HG02763 (cell line): Measurements from ENCODE around the gene GPR161.
A peak's percentile ranks its signal among the peaks of the same experiment; 100 is the strongest.

Experiments used
- ATAC-seq: cut with Tn5 transposase; IDR thresholded peaks from one replicate; pipeline ENCODE4 v1.9.1; 2021; ENCODE audit warnings: mild to moderate bottlenecking, moderate library complexity; ENCODE audit not compliant: unreplicated experiment

Gene GPR161

DNA sequence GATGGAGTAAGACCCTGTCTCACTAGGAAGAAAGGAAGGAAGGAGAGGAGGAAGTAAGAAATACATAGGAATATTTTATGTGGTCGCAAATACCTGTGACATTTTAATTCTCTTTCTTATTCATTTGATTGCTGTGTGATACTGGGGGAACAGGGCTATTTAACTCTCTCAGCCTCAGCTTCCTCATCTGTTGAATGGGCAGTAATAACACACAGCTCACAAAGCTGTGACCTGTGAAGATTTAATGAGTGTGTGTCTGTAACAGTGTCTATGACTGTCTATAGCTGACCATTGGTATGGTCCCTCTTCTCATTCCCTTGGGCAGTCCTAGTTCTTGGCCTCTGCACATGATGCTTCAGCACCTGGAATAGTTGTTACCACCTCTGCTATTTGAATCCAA, 13.6 kb upstream of the GPR161 start:
- ATAC-seq, result no peak

- no peak for ATAC-seq
Measured at GRCh38 chr1:168148916-168149315, 12.2 kb upstream of the GPR161 start.

DNA sequence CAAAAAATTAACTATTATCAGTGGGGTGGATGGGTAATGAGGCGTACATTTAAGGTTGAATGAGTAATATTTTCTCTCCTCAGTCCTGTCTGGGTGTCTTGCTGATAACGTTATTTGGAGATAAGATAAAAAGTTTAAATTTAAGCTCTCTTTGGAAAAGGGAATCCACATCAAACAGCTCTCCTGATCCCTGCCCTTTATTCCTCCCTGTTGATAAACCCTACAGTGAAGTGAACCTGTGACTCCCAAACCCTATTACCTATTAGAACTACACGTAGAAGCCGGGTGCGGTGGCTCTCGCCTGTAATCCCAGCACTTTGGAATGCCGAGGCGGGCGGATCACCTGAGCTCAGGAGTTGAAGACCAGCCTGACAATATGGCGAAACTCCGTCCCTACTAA, 9.9 kb upstream of the GPR161 start:
- ATAC-seq, result no peak

- ATAC-seq, result no peak
Measured at GRCh38 chr1:168146160-168146539, 9.4 kb upstream of the GPR161 start.

GRCh38 chr1:168145184-168146159, 8.7 kb upstream of the GPR161 start:
- peak; percentile 90 for ATAC-seq

- ATAC-seq, result no peak
Measured at GRCh38 chr1:168141871-168142385, 5.2 kb upstream of the GPR161 start.

- ATAC-seq, result no peak
Measured at GRCh38 chr1:168139070-168139469, 2.3 kb upstream of the GPR161 start.

DNA sequence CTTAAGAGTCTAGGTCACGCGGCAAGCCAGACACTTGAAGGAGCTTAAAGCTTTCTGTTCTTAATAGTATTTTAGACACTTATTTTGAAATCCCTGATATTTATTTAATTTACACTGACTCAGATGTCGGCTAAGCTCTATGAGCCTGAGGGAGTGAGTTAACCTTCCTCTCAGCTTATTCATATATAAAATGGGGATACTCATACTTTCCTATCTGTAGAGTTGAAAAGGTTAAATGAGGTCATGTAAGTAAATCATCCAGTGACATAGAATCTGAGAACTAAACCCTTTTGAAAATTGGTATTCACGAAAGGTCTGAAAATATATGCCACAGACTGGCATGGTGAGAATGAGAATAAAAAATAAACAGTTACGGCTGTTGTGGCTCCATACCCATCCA, 1.4 kb upstream of the GPR161 start:
- ATAC-seq, result no peak

DNA sequence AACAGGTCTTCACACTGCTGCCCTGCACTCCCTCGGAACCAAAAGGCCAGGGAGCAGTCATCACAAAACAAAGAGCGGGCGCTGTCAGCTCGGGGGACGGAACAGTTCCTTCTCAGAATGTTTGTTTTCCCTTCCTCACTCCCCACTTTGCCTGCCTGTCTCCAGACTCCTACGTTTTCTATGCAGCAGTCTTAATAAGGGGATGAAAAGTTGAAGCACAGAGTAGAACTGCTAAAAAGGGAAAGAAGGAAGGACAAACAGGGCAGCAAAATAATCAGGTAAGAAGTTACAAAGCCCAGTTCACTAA, 738 bp upstream of the GPR161 start:
- no peak for ATAC-seq

GRCh38 chr1:168135921-168136708, 615 bp downstream of the GPR161 start:
- ATAC-seq, result no peak

- ATAC-seq, result no peak
Measured at GRCh38 chr1:168135116-168135920, 1.4 kb downstream of the GPR161 start.

- ATAC-seq, result no peak
Measured at GRCh38 chr1:168134642-168135041, 2.1 kb downstream of the GPR161 start.

DNA sequence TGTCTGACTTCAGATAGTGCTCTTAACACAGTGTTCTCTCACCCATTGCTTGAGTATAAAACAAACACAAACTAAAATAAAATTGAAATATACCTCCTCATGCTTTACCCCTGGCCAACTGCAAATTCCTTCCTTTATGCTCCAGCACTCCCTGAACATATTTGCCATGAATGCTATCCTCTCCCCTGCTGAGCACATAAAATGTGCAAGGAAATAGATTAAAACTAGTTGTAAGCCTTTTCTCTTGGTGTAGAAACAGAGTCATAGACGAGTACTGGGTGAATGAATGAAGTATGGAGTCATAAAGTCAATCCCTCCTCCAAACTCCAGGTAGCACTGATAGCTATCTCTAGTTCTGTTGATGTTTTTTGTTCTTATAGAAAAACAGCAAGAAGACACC, 2.6 kb downstream of the GPR161 start:
- no peak for ATAC-seq

GRCh38 chr1:168129933-168130332, 6.8 kb downstream of the GPR161 start:
- ATAC-seq, result no peak

- no peak for ATAC-seq
Measured at GRCh38 chr1:168127503-168127902, 9.2 kb downstream of the GPR161 start.

GRCh38 chr1:168125051-168125450, 11.7 kb downstream of the GPR161 start:
- ATAC-seq, result no peak

DNA sequence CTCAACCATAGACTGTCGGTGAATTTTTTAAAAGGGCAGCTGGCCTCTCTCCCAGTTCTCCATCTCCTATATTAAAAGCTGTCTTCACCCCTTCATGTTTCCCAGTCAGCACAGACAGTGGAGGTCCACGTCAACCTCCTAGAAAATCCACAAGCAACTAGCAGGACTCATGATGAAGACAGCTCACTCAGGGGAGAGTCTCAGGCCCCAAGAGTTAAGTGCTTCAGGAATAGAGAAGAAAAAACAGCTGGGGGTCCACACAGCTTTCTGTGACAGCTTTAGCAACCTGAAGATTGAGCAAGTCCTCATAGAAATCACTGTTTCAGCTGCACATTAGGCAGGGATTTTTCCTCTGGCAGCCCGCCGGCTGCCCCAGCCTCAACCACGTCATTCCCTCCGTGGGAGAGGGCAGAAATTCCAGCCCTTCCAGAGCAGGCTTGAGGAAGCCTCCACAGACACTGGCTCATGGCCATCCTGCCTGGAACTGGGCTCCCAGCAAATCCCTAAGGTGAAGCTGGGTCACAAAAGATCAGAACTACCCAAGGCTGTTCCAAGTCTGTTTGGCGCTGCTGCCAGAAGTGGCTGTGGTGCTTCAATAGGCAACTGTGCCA, 15.2 kb downstream of the GPR161 start:
- no peak for ATAC-seq

GRCh38 chr1:168119750-168120149, 17.0 kb downstream of the GPR161 start:
- ATAC-seq, result no peak

DNA sequence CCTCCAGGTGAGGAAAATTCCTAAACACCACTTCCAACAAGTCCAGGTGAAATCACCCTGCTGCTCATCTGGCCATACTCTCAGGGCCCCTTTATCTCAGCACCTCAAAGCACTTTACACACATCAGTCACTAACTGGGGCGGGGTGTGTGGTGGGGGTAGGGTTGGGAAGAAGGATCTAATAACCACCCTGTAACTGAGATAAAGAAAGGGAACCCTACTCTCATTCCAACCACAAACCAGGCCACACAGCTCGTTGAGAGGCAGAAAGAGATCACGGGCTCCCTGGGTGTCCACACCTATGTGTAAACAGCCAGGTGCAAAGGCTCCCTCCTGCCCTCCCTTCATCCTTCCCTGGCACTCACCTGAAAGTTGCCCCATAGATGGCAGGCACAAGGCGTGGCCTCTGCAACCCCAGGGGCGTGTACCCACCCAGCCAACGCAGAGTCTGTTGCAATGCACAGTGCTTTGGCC, 20.4 kb downstream of the GPR161 start:
- no peak for ATAC-seq

GRCh38 chr1:168114845-168115244, 21.9 kb downstream of the GPR161 start:
- no peak for ATAC-seq
